Suprapubic skin (tissue), 4 donors: ENCODE results near the gene PLA2G3.

Experiments
- CTCF ChIP-seq, 2 donors: fragments of 200-600 bp in 1 of 2; fragments of 450-650 bp in 1 of 2; sonication (generic) in 1 of 2; IDR thresholded peaks; one replicate each; pipeline ENCODE4 v1.5.1; 2016 to 2019; ENCODE audit warnings: antibody characterized with exemption in 2 of 2, mild to moderate bottlenecking in 1 of 2, moderate library complexity in 1 of 2
- EP300 ChIP-seq: sonication (generic); formaldehyde crosslinking; IDR thresholded peaks from one replicate; pipeline ENCODE4 v1.6.1; 2017; ENCODE audit warnings: antibody characterized with exemption
- POLR2A ChIP-seq, 2 donors: fragments of 450-650 bp; IDR thresholded peaks; one replicate each; pipeline ENCODE4 v1.6.1; 2017; ENCODE audit warnings: antibody characterized with exemption in 2 of 2, mild to moderate bottlenecking in 2 of 2, moderate library complexity in 2 of 2
- POLR2AphosphoS5 ChIP-seq, 3 donors: sonication (generic); formaldehyde crosslinking; IDR thresholded peaks; one replicate each; pipeline ENCODE4 v1.6.1; 2017; ENCODE audit warnings: antibody characterized with exemption in 3 of 3

GRCh38 chr22:31126869-31127175 is 13.5 kb downstream of the PLA2G3 start:
- no peak for TF ChIP-seq POLR2A (IDR thresholded peaks at IDR 0.05)
- no peak for TF ChIP-seq CTCF (IDR thresholded peaks at IDR 0.05)
- no peak for TF ChIP-seq POLR2AphosphoS5 (IDR thresholded peaks at IDR 0.05)
- no peak for TF ChIP-seq EP300
